ENCODE results near the gene ZGPAT. TPM values are rescaled to one million over a fixed set of nuclear protein-coding genes. Genes with fewer than 3 reads are reported as not detected.

Gene ZGPAT
- total RNA-seq, 1 experiment from 2014 or later, result 37.9 TPM

- Histone ChIP-seq H3K27ac (ENCODE audit: low read length) (no peak overlapping the region), H3K4me2 (ENCODE audit: low read length) (no peak overlapping the region), H2AFZ (ENCODE audit: low read length) (no peak overlapping the region), H3K9me2 (replicated peaks; ENCODE audit: low read length) (no peaks in the 10 kb centered on the region), H3K9ac (ENCODE audit: low read length) (no peak overlapping the region), H3K27me3 (ENCODE audit: low read length) (no peaks in the 10 kb centered on the region), H3K4me1 (ENCODE audit: insufficient read depth, low read length) (peaks cover 5% of the 10 kb centered on the region; the same call in 1 of the 2 replicates), H3K36me3 (ENCODE audit: low read depth, low read length) (peaks cover 54% of the 10 kb centered on the region), H4K20me1 (ENCODE audit: low read length) (no peaks in the 10 kb centered on the region), H3K4me3 (ENCODE audit: low read length) (no peak overlapping the region), H3K9me3 (ENCODE audit: low read length) (no peaks in the 10 kb centered on the region), H3K79me2 (ENCODE audit: low read length) (peaks cover 24% of the 10 kb centered on the region), H3F3A (ENCODE audit: low read length, unreplicated experiment) (no peaks in the 10 kb centered on the region)
- ATAC-seq, result no peak
- DNase-seq, result no peak
- ChIA-PET CTCF (no interaction called here), POLR2A (ENCODE audit: unreplicated experiment) (no interaction called here)
- BruUV-seq (replicated peaks), result no TSS peak
- intact Hi-C loops (cut with micrococcal nuclease), result no loop called here
- TF ChIP-seq EZH2phosphoT487 (IDR thresholded peaks at IDR 0.05; ENCODE audit: borderline replicate concordance, low read length) (no peak), CTCF (conservative IDR thresholded peaks at IDR 0.05; ENCODE audit: low read depth, low read length) (no peak), EZH2 (IDR thresholded peaks at IDR 0.05; ENCODE audit: low read length, unreplicated experiment) (no peak)
Observed at GRCh38 chr20:63663332-63664066, 44.3 kb upstream of the ZGPAT start.

DNA sequence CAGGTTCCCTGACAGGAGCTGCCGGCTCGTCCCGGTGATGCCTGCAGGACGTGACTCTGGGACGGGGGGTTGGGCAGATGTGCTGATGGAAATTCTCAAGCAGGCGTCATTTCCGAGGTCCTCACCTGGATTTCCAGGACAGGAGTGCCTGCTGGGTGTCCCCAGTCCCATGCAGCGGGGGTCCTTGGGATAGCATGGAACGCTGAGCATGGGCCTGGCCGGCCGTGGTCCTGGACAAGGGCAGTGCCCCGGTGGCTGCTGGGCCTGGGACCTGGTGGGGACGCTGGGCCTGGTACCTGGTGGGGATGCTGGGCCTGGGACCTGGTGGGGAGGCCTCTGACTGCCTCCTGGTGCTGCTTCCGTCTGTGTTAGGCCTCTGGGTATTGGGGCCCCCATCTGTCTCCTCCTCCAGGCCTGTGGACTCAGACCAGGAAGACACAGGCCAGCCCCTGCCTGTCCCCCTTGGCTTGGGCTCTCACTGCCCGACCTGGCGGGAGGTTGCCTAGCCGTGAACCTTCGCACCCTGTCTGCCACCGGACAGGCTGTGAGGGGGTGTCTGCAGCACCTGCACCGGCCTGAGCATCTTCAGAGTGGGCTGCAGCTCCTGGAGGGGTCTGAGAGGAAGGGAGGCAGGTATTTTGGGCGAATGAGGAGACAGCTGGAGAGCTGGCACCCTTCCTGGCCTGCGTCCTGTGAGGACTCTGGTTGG is 43.5 kb upstream of the ZGPAT start:
- H3K36me3 ChIP-seq (ENCODE audit: low read depth, low read length), result peaks cover 58% of the 10 kb centered on the region

More for the DNA sequence above, 43.5 kb upstream of the ZGPAT start:
- peaks cover 5% of the 10 kb centered on the region; the same call in 1 of the 2 replicates for H3K4me1 ChIP-seq (ENCODE audit: insufficient read depth, low read length)
- peaks cover 16% of the 10 kb centered on the region for H3K79me2 ChIP-seq (ENCODE audit: low read length)
- POLR2A ChIA-PET (ENCODE audit: unreplicated experiment), result no interaction called here
- ATAC-seq (no peak), DNase-seq (no peak)
- H3K27me3 ChIP-seq (ENCODE audit: low read length), result no peaks in the 10 kb centered on the region
- no peak overlapping the region for H2AFZ ChIP-seq (ENCODE audit: low read length)
- no peak overlapping the region for H3K4me3 ChIP-seq (ENCODE audit: low read length)
- CTCF ChIA-PET, result no interaction called here
- H3K27ac ChIP-seq (ENCODE audit: low read length), result no peak overlapping the region
- no TSS peak for BruUV-seq (replicated peaks)
- no peaks in the 10 kb centered on the region for H4K20me1 ChIP-seq (ENCODE audit: low read length)
- TF ChIP-seq EZH2 (IDR thresholded peaks at IDR 0.05; ENCODE audit: low read length, unreplicated experiment) (no peak), CTCF (conservative IDR thresholded peaks at IDR 0.05; ENCODE audit: low read depth, low read length) (no peak), EZH2phosphoT487 (IDR thresholded peaks at IDR 0.05; ENCODE audit: borderline replicate concordance, low read length) (no peak)
- H3K9me3 ChIP-seq (ENCODE audit: low read length), result no peaks in the 10 kb centered on the region
- no peak overlapping the region for H3K4me2 ChIP-seq (ENCODE audit: low read length)
- intact Hi-C loops (cut with micrococcal nuclease), result no loop called here
- no peaks in the 10 kb centered on the region for H3F3A ChIP-seq (ENCODE audit: low read length, unreplicated experiment)
- H3K9me2 ChIP-seq (replicated peaks; ENCODE audit: low read length), result no peaks in the 10 kb centered on the region
- H3K9ac ChIP-seq (ENCODE audit: low read length), result no peak overlapping the region
